H9 (cell line): ENCODE data around the gene HECTD1. TPM values are rescaled to one million over a fixed set of nuclear protein-coding genes. Genes with fewer than 3 reads are reported as not detected.

ENCODE experiments used
- DNase-seq: peaks from one replicate; pipeline ENCODE4 v3.0.0-alpha.2; 2017
- H2AFZ ChIP-seq: one replicate; pipeline ENCODE4 v1.6.1; 2013; ENCODE audit warnings: mild to moderate bottlenecking, low read length, control low read depth, moderate library complexity
- H2AK5ac ChIP-seq: 2 replicates; pipeline ENCODE4 v1.6.1; 2013; ENCODE audit warnings: low read length, control low read depth, mixed read lengths; ENCODE audit not compliant: insufficient read length
- H2BK120ac ChIP-seq: one replicate; pipeline ENCODE4 v1.6.1; 2013; ENCODE audit warnings: low read depth, mild to moderate bottlenecking, low read length, control low read depth, inconsistent platforms; ENCODE audit not compliant: poor library complexity, severe bottlenecking
- H2BK12ac ChIP-seq: 2 replicates; pipeline ENCODE4 v1.6.1; 2013; ENCODE audit warnings: low read length, control low read depth, mixed read lengths, low read depth; ENCODE audit not compliant: insufficient read length
- H2BK15ac ChIP-seq: 2 replicates; pipeline ENCODE4 v1.6.1; 2013; ENCODE audit warnings: low read depth, low read length, control low read depth
- H2BK20ac ChIP-seq: one replicate; pipeline ENCODE4 v1.6.1; 2013; ENCODE audit warnings: low read depth, mild to moderate bottlenecking, low read length, control low read depth, inconsistent platforms; ENCODE audit not compliant: poor library complexity, severe bottlenecking
- H2BK5ac ChIP-seq: 2 replicates; pipeline ENCODE4 v1.6.1; 2013; ENCODE audit warnings: low read length, control low read depth, mixed read lengths; ENCODE audit not compliant: insufficient read length
- H3K14ac ChIP-seq: 2 replicates; pipeline ENCODE4 v1.6.1; 2013; ENCODE audit warnings: low read length, control low read depth; ENCODE audit not compliant: insufficient read depth
- H3K18ac ChIP-seq: 2 replicates; pipeline ENCODE4 v1.6.1; 2013; ENCODE audit warnings: low read depth, mild to moderate bottlenecking, mixed read lengths, low read length, control low read depth; ENCODE audit not compliant: insufficient read length
- H3K23ac ChIP-seq: 2 replicates; pipeline ENCODE4 v1.6.1; 2013; ENCODE audit warnings: low read length, control low read depth, mixed read lengths, low read depth; ENCODE audit not compliant: insufficient read length
- H3K23me2 ChIP-seq: 2 replicates; pipeline ENCODE4 v1.6.1; 2013; ENCODE audit warnings: low read depth, mild to moderate bottlenecking, mixed read lengths, low read length, control low read depth; ENCODE audit not compliant: insufficient read length, poor library complexity, severe bottlenecking
- H3K27ac ChIP-seq: 2 replicates; pipeline ENCODE4 v1.5.1; 2013; ENCODE audit warnings: low read length, control low read depth, mixed read lengths, low read depth; ENCODE audit not compliant: insufficient read length
- H3K27me3 ChIP-seq: 2 replicates; pipeline ENCODE4 v1.6.1; 2013; ENCODE audit warnings: low read length, control low read depth, inconsistent platforms; ENCODE audit not compliant: insufficient read depth
- H3K4ac ChIP-seq: 2 replicates; pipeline ENCODE4 v1.6.1; 2013; ENCODE audit warnings: low read depth, mild to moderate bottlenecking, control low read depth, inconsistent platforms, low read length, moderate library complexity
- H3K4me1 ChIP-seq: 2 replicates; pipeline ENCODE4 v1.6.1; 2013; ENCODE audit warnings: low read length, control low read depth, inconsistent platforms; ENCODE audit not compliant: insufficient read depth
- H3K4me2 ChIP-seq: 2 replicates; pipeline ENCODE4 v1.6.1; 2013; ENCODE audit warnings: low read length, control low read depth, mixed read lengths; ENCODE audit not compliant: insufficient read length, insufficient read depth
- H3K56ac ChIP-seq: 2 replicates; pipeline ENCODE4 v1.6.1; 2013; ENCODE audit warnings: low read depth, mild to moderate bottlenecking, mixed read lengths, low read length, control low read depth; ENCODE audit not compliant: insufficient read length
- H3K79me1 ChIP-seq: 2 replicates; pipeline ENCODE4 v1.6.1; 2013; ENCODE audit warnings: low read depth, mild to moderate bottlenecking, moderate library complexity, low read length, control low read depth, inconsistent platforms; ENCODE audit not compliant: insufficient read depth, poor library complexity, severe bottlenecking
- H3K79me2 ChIP-seq: 2 replicates; pipeline ENCODE4 v1.6.1; 2013; ENCODE audit warnings: low read length, control low read depth, inconsistent platforms; ENCODE audit not compliant: insufficient read depth
- H3K9ac ChIP-seq: 2 replicates; pipeline ENCODE4 v1.6.1; 2013; ENCODE audit warnings: low read length, control low read depth, mixed read lengths; ENCODE audit not compliant: insufficient read length; ENCODE audit errors: extremely low read depth
- H3K9me3 ChIP-seq: one replicate; pipeline ENCODE4 v1.6.1; 2013; ENCODE audit warnings: low read depth, low read length, inconsistent platforms; ENCODE audit not compliant: control insufficient read depth
- H3T11ph ChIP-seq: one replicate; pipeline ENCODE4 v1.6.1; 2013; ENCODE audit warnings: mild to moderate bottlenecking, low read length, control low read depth, inconsistent platforms
- H4K20me1 ChIP-seq: one replicate; pipeline ENCODE4 v1.6.1; 2013; ENCODE audit not compliant: control insufficient read depth, insufficient read length, insufficient read depth
- H4K5ac ChIP-seq: 2 replicates; pipeline ENCODE4 v1.6.1; 2013; ENCODE audit warnings: low read depth, mild to moderate bottlenecking, mixed read lengths, low read length, control low read depth; ENCODE audit not compliant: insufficient read length
- H4K8ac ChIP-seq: replicated peaks from 2 replicates; pipeline ENCODE4 v1.6.1; 2013; ENCODE audit warnings: low read length, control low read depth, mixed read lengths, low read depth; ENCODE audit not compliant: insufficient read length
- H4K91ac ChIP-seq: 2 replicates; pipeline ENCODE4 v1.6.1; 2013; ENCODE audit warnings: low read depth, mild to moderate bottlenecking, moderate library complexity, mixed read lengths, low read length, control low read depth; ENCODE audit not compliant: insufficient read length
- H3K27ac Mint-ChIP-seq, 3 experiments: 2 replicates in 2 of 3; 3 replicates in 1 of 3; pipeline ENCODE4 v1.8.0; 2020 to 2021; ENCODE audit warnings: mixed read lengths in 3 of 3, mild to moderate bottlenecking in 1 of 3, moderate library complexity in 1 of 3
- H3K27me3 Mint-ChIP-seq: 2 replicates; pipeline ENCODE4 v1.8.0; 2021; ENCODE audit warnings: low read depth, mild to moderate bottlenecking, moderate library complexity, mixed read lengths
- H3K36me3 Mint-ChIP-seq, 3 experiments: 2 replicates in 2 of 3; 3 replicates in 1 of 3; pipeline ENCODE4 v1.8.0; 2020 to 2021; ENCODE audit warnings: low read depth in 3 of 3, mixed read lengths in 3 of 3; ENCODE audit not compliant: insufficient read depth in 1 of 3
- H3K4me1 Mint-ChIP-seq, 2 experiments: 2 replicates each; pipeline ENCODE4 v1.8.0; 2020; ENCODE audit warnings: mixed read lengths in 2 of 2
- H3K4me3 Mint-ChIP-seq, 2 experiments: 2 replicates in 1 of 2; 3 replicates in 1 of 2; pipeline ENCODE4 v1.8.0; 2020 to 2021; ENCODE audit warnings: mild to moderate bottlenecking in 2 of 2, mixed read lengths in 2 of 2, moderate library complexity in 1 of 2
- H3K9me3 Mint-ChIP-seq, 2 experiments: 2 replicates in 1 of 2; 3 replicates in 1 of 2; pipeline ENCODE4 v1.8.0; 2020; ENCODE audit warnings: mild to moderate bottlenecking in 2 of 2, mixed read lengths in 2 of 2, moderate library complexity in 1 of 2
- WGBS: extraction: QIAGEN DNeasy Blood & Tissue Kit; methylation state at CpG from one replicate; pipeline ENCODE4 v1.1.7; 2013; ENCODE audit warnings: missing lambda C conversion rate, low lambda C conversion rate, mixed read lengths; ENCODE audit not compliant: insufficient read length; ENCODE audit errors: extremely low coverage; 5-methylcytosine and 5-hydroxymethylcytosine counted together
- total RNA-seq: library from RNA; stranded (reverse); gene quantifications from 2 replicates; pipeline ENCODE4 v1.2.1, GENCODE V29; 2021
- TF ChIP-seq, protein P1 (sequence below): fragments of 200-600 bp; sonication (generic); conservative IDR thresholded peaks from 3 replicates; pipeline ENCODE4 v1.8.0; 2021; ENCODE audit warnings: antibody characterized with exemption, mild to moderate bottlenecking

HECTD1 gene
- total RNA-seq, 1 experiment from 2014 or later = 135 TPM

DNA sequence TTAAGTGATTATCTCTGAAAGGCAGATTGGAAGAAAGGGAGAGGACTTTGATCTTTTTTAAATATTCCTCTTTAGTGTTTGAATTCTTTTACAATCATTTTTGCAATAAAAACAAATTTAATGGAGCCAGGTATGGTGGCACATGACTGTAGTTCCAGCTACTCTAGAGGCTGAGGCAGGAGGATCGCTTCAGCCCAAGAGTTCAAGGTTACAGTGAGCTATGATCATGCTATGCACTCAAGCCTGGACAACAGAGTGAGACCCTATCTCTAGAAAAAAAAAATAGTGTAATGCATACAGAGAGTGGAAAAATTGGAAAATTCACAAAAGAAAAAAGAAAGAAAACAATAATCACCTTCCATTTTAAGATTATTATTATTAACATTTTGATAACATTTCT, 15.2 kb upstream of the HECTD1 start:
- Histone ChIP-seq H4K20me1 (no peaks in the 10 kb centered on the region), H3K9ac (no peak overlapping the region), H4K5ac (no peak overlapping the region), H3K27ac (no peak overlapping the region), H2BK120ac (no peak overlapping the region), H3K27me3 (no peaks in the 10 kb centered on the region), H2BK15ac (no peak overlapping the region), H2AK5ac (no peak overlapping the region), H3K79me1 (no peaks in the 10 kb centered on the region), H4K8ac (no peak overlapping the region), H2BK5ac (no peak overlapping the region), H3K56ac (no peak overlapping the region), H3K9me3 (no peaks in the 10 kb centered on the region), H3T11ph (no peak overlapping the region), H3K18ac (no peak overlapping the region), H3K4me1 (no peaks in the 10 kb centered on the region), H3K23me2 (no peaks in the 10 kb centered on the region), H2BK12ac (no peak overlapping the region), H2AFZ (no peak overlapping the region), H3K79me2 (no peaks in the 10 kb centered on the region), H3K4ac (no peak overlapping the region), H2BK20ac (no peak overlapping the region), H3K14ac (no peak overlapping the region), H4K91ac (no peak overlapping the region), H3K23ac (no peak overlapping the region), H3K4me2 (no peak overlapping the region)
- no peaks in the 10 kb centered on the region for H3K9me3 Mint-ChIP-seq
- H3K36me3 Mint-ChIP-seq = no peaks in the 10 kb centered on the region
- no peak overlapping the region for H3K27ac Mint-ChIP-seq
- TF ChIP-seq, protein P1, sequence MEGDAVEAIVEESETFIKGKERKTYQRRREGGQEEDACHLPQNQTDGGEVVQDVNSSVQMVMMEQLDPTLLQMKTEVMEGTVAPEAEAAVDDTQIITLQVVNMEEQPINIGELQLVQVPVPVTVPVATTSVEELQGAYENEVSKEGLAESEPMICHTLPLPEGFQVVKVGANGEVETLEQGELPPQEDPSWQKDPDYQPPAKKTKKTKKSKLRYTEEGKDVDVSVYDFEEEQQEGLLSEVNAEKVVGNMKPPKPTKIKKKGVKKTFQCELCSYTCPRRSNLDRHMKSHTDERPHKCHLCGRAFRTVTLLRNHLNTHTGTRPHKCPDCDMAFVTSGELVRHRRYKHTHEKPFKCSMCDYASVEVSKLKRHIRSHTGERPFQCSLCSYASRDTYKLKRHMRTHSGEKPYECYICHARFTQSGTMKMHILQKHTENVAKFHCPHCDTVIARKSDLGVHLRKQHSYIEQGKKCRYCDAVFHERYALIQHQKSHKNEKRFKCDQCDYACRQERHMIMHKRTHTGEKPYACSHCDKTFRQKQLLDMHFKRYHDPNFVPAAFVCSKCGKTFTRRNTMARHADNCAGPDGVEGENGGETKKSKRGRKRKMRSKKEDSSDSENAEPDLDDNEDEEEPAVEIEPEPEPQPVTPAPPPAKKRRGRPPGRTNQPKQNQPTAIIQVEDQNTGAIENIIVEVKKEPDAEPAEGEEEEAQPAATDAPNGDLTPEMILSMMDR = no peak
- H3K27me3 Mint-ChIP-seq = no peaks in the 10 kb centered on the region
- no peaks in the 10 kb centered on the region for H3K4me1 Mint-ChIP-seq
- no CpG with 5 or more reads among the region's 1 CpG for WGBS
- no peak for DNase-seq
- no peak overlapping the region for H3K4me3 Mint-ChIP-seq
